H1 (cell line): ENCODE measurements around the gene FAM25A. TPM values are rescaled to one million over a fixed set of nuclear protein-coding genes. Genes with fewer than 3 reads are reported as not detected.

Experiments used
- CTCF ChIA-PET: fragments of 300-600 bp; sonication (Branson Sonifier 250); formaldehyde crosslinking; loops from one replicate; lab custom pipeline; 2021; ENCODE audit not compliant: partially characterized antibody; lab: Charles Lee
- POLR2A ChIA-PET: fragments of 300-600 bp; sonication (Branson Sonifier 250); formaldehyde crosslinking; loops from one replicate; lab custom pipeline; 2021; ENCODE audit warnings: inconsistent platforms; ENCODE audit not compliant: partially characterized antibody; lab: Charles Lee
- DNase-seq, 2 experiments: peaks; one replicate each; pipeline versions ENCODE4 v3.0.0 to v3.0.0-alpha.2; 2010 to 2022; ENCODE audit warnings: low spot score in 2 of 2, low read depth in 1 of 2, mixed read lengths in 1 of 2
- FAIRE-seq: peaks from 2 replicates; lab custom pipeline; 2011; peaks lifted over from hg19 to GRCh38; lab: Jason Lieb, UNC
- H2AFZ ChIP-seq: 2 replicates; pipeline ENCODE4 v1.8.1; 2012; ENCODE audit warnings: low read length, inconsistent platforms
- H2AK5ac ChIP-seq: 2 replicates; pipeline ENCODE4 v1.6.1; 2013; ENCODE audit warnings: low read depth, low read length
- H2BK120ac ChIP-seq: replicated peaks from 2 replicates; pipeline ENCODE3; 2013; ENCODE audit warnings: low read depth, low read length, inconsistent platforms
- H2BK12ac ChIP-seq: 2 replicates; pipeline ENCODE4 v1.6.1; 2013; ENCODE audit warnings: low read depth, low read length
- H2BK15ac ChIP-seq: 2 replicates; pipeline ENCODE4 v1.6.1; 2013; ENCODE audit warnings: low read length
- H2BK20ac ChIP-seq: 2 replicates; pipeline ENCODE4 v1.6.1; 2013; ENCODE audit warnings: low read length
- H2BK5ac ChIP-seq: 2 replicates; pipeline ENCODE4 v1.6.1; 2013; ENCODE audit warnings: low read depth, low read length
- H3K14ac ChIP-seq: 2 replicates; pipeline ENCODE4 v1.6.1; 2013; ENCODE audit warnings: inconsistent platforms; ENCODE audit not compliant: insufficient read length
- H3K18ac ChIP-seq: 2 replicates; pipeline ENCODE4 v1.6.1; 2013; ENCODE audit warnings: low read length; ENCODE audit errors: extremely low read depth
- H3K23ac ChIP-seq: 2 replicates; pipeline ENCODE4 v1.6.1; 2013; ENCODE audit warnings: inconsistent platforms; ENCODE audit not compliant: insufficient read length
- H3K23me2 ChIP-seq: 2 replicates; pipeline ENCODE4 v1.6.1; 2013; ENCODE audit warnings: low read depth, low read length
- H3K27ac ChIP-seq: 2 replicates; pipeline ENCODE4 v1.6.1; 2011; ENCODE audit warnings: low read depth, low read length, inconsistent platforms
- H3K27me3 ChIP-seq, 4 experiments: replicated peaks in 1 of 4; 1 replicate in 1 of 4; 2 replicates in 3 of 4; pipeline versions ENCODE4 v1.6.1 to v1.8.1; 2011 to 2013; ENCODE audit warnings: low read length in 3 of 4, mild to moderate bottlenecking in 3 of 4, inconsistent platforms in 2 of 4, mixed read lengths in 2 of 4, moderate library complexity in 1 of 4; ENCODE audit not compliant: control insufficient read depth in 3 of 4, insufficient read depth in 3 of 4; ENCODE audit errors: extremely low read depth in 1 of 4
- H3K36me3 ChIP-seq, 4 experiments: 2 replicates each; pipeline versions ENCODE4 v1.6.1 to v1.8.1; 2011 to 2013; ENCODE audit warnings: mild to moderate bottlenecking in 4 of 4, low read length in 3 of 4, moderate library complexity in 2 of 4, control low read depth in 1 of 4, inconsistent platforms in 1 of 4; ENCODE audit not compliant: insufficient read depth in 4 of 4, control insufficient read depth in 2 of 4
- H3K4ac ChIP-seq: replicated peaks from 2 replicates; pipeline ENCODE3; 2013; ENCODE audit warnings: low read length, low read depth, mixed read lengths, inconsistent platforms; ENCODE audit not compliant: insufficient read length
- H3K4me1 ChIP-seq, 4 experiments: replicated peaks in 1 of 4; 1 replicate in 1 of 4; 2 replicates in 3 of 4; pipeline versions ENCODE4 v1.6.1 to v1.8.1; 2011 to 2013; ENCODE audit warnings: low read length in 3 of 4, inconsistent platforms in 2 of 4, mixed read lengths in 1 of 4; ENCODE audit not compliant: insufficient read depth in 4 of 4, control insufficient read depth in 3 of 4
- H3K4me2 ChIP-seq, 2 experiments: 2 replicates each; pipeline versions ENCODE4 v1.6.1 to v1.8.1; 2011 to 2013; ENCODE audit warnings: low read depth in 2 of 2, low read length in 2 of 2, control low read depth in 1 of 2, inconsistent platforms in 1 of 2, mild to moderate bottlenecking in 1 of 2; ENCODE audit not compliant: insufficient read depth in 1 of 2
- H3K4me3 ChIP-seq, 4 experiments: fragments of 200-600, 300-600 bp in 1 of 4; sonication (generic), shearing (Covaris generic), sonication (Bioruptor Twin) in 1 of 4; 2 replicates each; pipeline versions ENCODE4 v1.5.1 to v1.8.1; 2011 to 2016; ENCODE audit warnings: low read length in 4 of 4, low read depth in 3 of 4, control low read depth in 2 of 4, inconsistent platforms in 2 of 4, mild to moderate bottlenecking in 2 of 4, mixed read lengths in 1 of 4, moderate library complexity in 1 of 4; ENCODE audit not compliant: insufficient read depth in 2 of 4; ENCODE audit errors: extremely low read depth in 1 of 4
- H3K56ac ChIP-seq: replicated peaks from 2 replicates; pipeline ENCODE3; 2013; ENCODE audit warnings: low read depth, mild to moderate bottlenecking, mixed read lengths, low read length, inconsistent platforms; ENCODE audit not compliant: insufficient read length
- H3K79me1 ChIP-seq: 2 replicates; pipeline ENCODE4 v1.6.1; 2013; ENCODE audit warnings: low read depth, low read length, control low read depth
- H3K79me2 ChIP-seq, 2 experiments: 2 replicates each; pipeline versions ENCODE4 v1.6.1 to v1.8.1; 2012 to 2013; ENCODE audit warnings: low read length in 2 of 2, mild to moderate bottlenecking in 2 of 2, inconsistent platforms in 1 of 2; ENCODE audit not compliant: insufficient read depth in 2 of 2, control insufficient read depth in 1 of 2
- H3K9ac ChIP-seq, 4 experiments: replicated peaks in 1 of 4; 1 replicate in 1 of 4; 2 replicates in 3 of 4; pipeline versions ENCODE4 v1.6.1 to v1.8.1; 2011 to 2013; ENCODE audit warnings: low read depth in 3 of 4, low read length in 3 of 4, control low read depth in 2 of 4, mild to moderate bottlenecking in 2 of 4, moderate library complexity in 2 of 4, inconsistent platforms in 1 of 4; ENCODE audit errors: extremely low read depth in 1 of 4
- H3K9me3 ChIP-seq, 2 experiments: 2 replicates each; pipeline versions ENCODE4 v1.6.1 to v1.8.1; 2012 to 2013; ENCODE audit warnings: mild to moderate bottlenecking in 2 of 2, moderate library complexity in 2 of 2, control low read depth in 1 of 2, inconsistent platforms in 1 of 2, low read depth in 1 of 2, low read length in 1 of 2, mixed read lengths in 1 of 2; ENCODE audit not compliant: insufficient read depth in 2 of 2
- H4K20me1 ChIP-seq, 2 experiments: replicated peaks in 1 of 2; 2 replicates each; pipeline versions ENCODE3 to v1.8.1; 2011 to 2013; ENCODE audit warnings: inconsistent platforms in 2 of 2, low read length in 2 of 2, mild to moderate bottlenecking in 1 of 2; ENCODE audit not compliant: insufficient read depth in 2 of 2, control insufficient read depth in 1 of 2
- H4K5ac ChIP-seq: 2 replicates; pipeline ENCODE4 v1.6.1; 2013; ENCODE audit warnings: low read length, low read depth, mixed read lengths, inconsistent platforms; ENCODE audit not compliant: insufficient read length
- H4K8ac ChIP-seq: 2 replicates; pipeline ENCODE4 v1.8.0; 2013; ENCODE audit warnings: mild to moderate bottlenecking, moderate library complexity, low read length, inconsistent platforms; ENCODE audit not compliant: insufficient read depth; ENCODE audit errors: extremely low read depth
- H4K91ac ChIP-seq: replicated peaks from 2 replicates; pipeline ENCODE3; 2013; ENCODE audit warnings: low read length, mixed read lengths, inconsistent platforms; ENCODE audit not compliant: insufficient read length
- CBX5 ChIP-seq: fragments of 300-800, 300-1000 bp; sonication (generic); IDR thresholded peaks from 2 replicates; pipeline ENCODE4 v1.7.1; 2016; ENCODE audit warnings: antibody characterized with exemption, low read length, low read depth
- CEBPB ChIP-seq: IDR thresholded peaks from 2 replicates; pipeline ENCODE4 v1.6.1; 2012; ENCODE audit warnings: low read depth, low read length
- CHD2 ChIP-seq: IDR thresholded peaks from 2 replicates; pipeline ENCODE4 v1.6.1; 2012; ENCODE audit warnings: low read length, improper control_type of control experiment
- RBBP5 ChIP-seq: IDR thresholded peaks from 2 replicates; pipeline ENCODE4 v1.7.1; 2012; ENCODE audit warnings: low read depth, mild to moderate bottlenecking, inconsistent platforms, low read length, moderate library complexity, borderline replicate concordance
- whole genome bisulfite sequencing, 2 experiments: shearing (Covaris generic) in 1 of 2; methylation state at CpG; one replicate each; pipeline versions ENCODE4 v1.1.6 to v1.1.7; 2013 to 2015; ENCODE audit warnings: low lambda C conversion rate in 2 of 2, mixed read lengths in 2 of 2, inconsistent platforms in 1 of 2, low coverage in 1 of 2, missing lambda C conversion rate in 1 of 2; ENCODE audit not compliant: insufficient replicate concordance in 2 of 2, insufficient coverage in 1 of 2, insufficient read length in 1 of 2; ENCODE audit errors: extremely low coverage in 1 of 2, missing lambda C conversion rate in 1 of 2; 5-methylcytosine and 5-hydroxymethylcytosine counted together
- polyA plus RNA-seq, 7 experiments: library from polyadenylated mRNA; depleted of rRNA in 3 of 7; stranded (reverse) in 5 of 7; unstranded in 2 of 7; fragments of >200 nt in 5 of 7; fragments of 200-250 nt in 2 of 7; gene quantifications; 1 replicate in 5 of 7; 2 replicates in 1 of 7; 4 replicates in 1 of 7; pipeline versions ENCODE4 v1.2.1 to v1.2.3, GENCODE V29; 2011 to 2013; ENCODE audit warnings: missing spikeins in 2 of 7, mixed read lengths in 2 of 7
- total RNA-seq: library from RNA; stranded (reverse); fragmentation: NEBNext Ultra II Directional; extraction: Animal tissue kit (Norgen Biotek cat#: 25700); gene quantifications from 2 replicates; pipeline ENCODE4 v1.2.1, GENCODE V29; 2021
- TF ChIP-seq, protein P1 (sequence below): IDR thresholded peaks from 2 replicates; pipeline ENCODE4 v1.6.1; 2011; ENCODE audit warnings: low read length, improper control_type of control experiment

The FAM25A gene
- total and polyA plus RNA-seq, 2 of the 8 experiments (the other 6 are each of a cell fraction or from before 2014, with no cell fraction given) = not detected

DNA sequence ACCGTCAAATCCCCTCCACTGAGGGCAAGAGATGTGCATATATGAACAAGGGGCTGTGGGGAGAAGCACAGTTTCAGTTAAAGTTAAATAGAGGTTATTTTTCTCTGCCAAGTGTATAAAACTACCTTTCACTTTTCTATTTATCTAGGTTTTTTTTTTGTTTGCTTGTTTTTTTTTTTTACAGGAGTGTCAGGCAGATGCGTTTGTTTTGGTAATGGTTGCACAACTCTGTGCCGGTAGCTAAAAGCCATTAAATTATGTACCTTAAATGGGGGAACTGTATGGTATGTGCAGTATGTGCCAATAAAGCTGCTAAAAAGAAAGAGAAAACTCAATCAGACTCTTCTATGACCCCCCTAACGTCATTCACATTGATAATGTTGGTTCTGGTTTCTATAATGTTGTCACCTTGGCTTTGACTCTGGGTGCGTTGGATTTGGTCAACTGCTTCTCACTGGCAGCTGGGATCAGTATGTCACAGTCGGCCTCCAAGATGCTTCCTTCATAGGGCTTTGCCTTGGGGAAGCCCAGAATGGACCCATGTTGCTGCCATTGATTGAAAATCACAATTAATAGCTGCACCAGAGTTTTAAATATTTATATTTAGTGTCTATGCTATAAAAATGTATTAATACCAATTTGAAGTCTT, 40.3 kb downstream of the FAM25A start:
- H3K79me2 ChIP-seq = no peaks in the 10 kb centered on the region
- H3K27ac ChIP-seq = no peak overlapping the region
- H2BK5ac ChIP-seq = no peak overlapping the region
- H3K56ac ChIP-seq = no peak overlapping the region
- FAIRE-seq = no peak
- H2BK12ac ChIP-seq = no peak overlapping the region
- H3K27me3 ChIP-seq = no peaks in the 10 kb centered on the region
- H4K5ac ChIP-seq = no peak overlapping the region
- H3K9ac ChIP-seq = no peak overlapping the region
- H2BK20ac ChIP-seq = no peak overlapping the region
- no peak overlapping the region for H3K4ac ChIP-seq
- ChIA-PET POLR2A (interaction anchor here (1.1 kb wide), 1 partner anchor 33 kb away, joined by 3 read pairs; no protein-coding TSS in a partner anchor), CTCF (interaction anchor here (0.6 to 1.2 kb wide), 3 partner anchors 10 to 114 kb away, joined by 3 to 4 read pairs (median 3); no protein-coding TSS in a partner anchor)
- H2AK5ac ChIP-seq = no peak overlapping the region
- H3K23me2 ChIP-seq = no peaks in the 10 kb centered on the region
- 89% methylated on average over 6 of the region's 6 CpGs; no CpG with 5 or more reads in 1 of the 2 experiments for WGBS, 2 experiments
- H2AFZ ChIP-seq = no peak overlapping the region
- no peak overlapping the region for H4K8ac ChIP-seq
- no peak overlapping the region for H3K4me3 ChIP-seq
- H4K91ac ChIP-seq = no peak overlapping the region
- no peak overlapping the region for H3K23ac ChIP-seq
- no peaks in the 10 kb centered on the region for H3K9me3 ChIP-seq
- H3K18ac ChIP-seq = no peak overlapping the region
- H3K4me2 ChIP-seq = no peak overlapping the region
- H3K79me1 ChIP-seq = no peaks in the 10 kb centered on the region
- H2BK120ac ChIP-seq = no peak overlapping the region
- no peak for DNase-seq
- no peak overlapping the region for H3K14ac ChIP-seq
- peaks cover 6 to 58% (median 30%) of the 10 kb centered on the region in 4 experiments; a peak in 7 of 8 replicates for H3K36me3 ChIP-seq
- no peaks in the 10 kb centered on the region for H4K20me1 ChIP-seq
- H2BK15ac ChIP-seq = no peak overlapping the region
- H3K4me1 ChIP-seq = no peaks in the 10 kb centered on the region
- TF ChIP-seq CEBPB (no peak), RBBP5 (no peak), CBX5 (no peak), CHD2 (no peak)
- TF ChIP-seq, protein P1, sequence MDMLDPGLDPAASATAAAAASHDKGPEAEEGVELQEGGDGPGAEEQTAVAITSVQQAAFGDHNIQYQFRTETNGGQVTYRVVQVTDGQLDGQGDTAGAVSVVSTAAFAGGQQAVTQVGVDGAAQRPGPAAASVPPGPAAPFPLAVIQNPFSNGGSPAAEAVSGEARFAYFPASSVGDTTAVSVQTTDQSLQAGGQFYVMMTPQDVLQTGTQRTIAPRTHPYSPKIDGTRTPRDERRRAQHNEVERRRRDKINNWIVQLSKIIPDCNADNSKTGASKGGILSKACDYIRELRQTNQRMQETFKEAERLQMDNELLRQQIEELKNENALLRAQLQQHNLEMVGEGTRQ = no peak
